ENCODE measurements around the gene ACKR1. TPM values are rescaled to one million over a fixed set of nuclear protein-coding genes. Genes with fewer than 3 reads are reported as not detected.

Gene ACKR1
- total and polyA plus RNA-seq, 4 donors, result 0.08 to 17.2 (median 0.48) TPM; not detected in 1

GRCh38 chr1:159207080-159207479 is 2.4 kb downstream of the ACKR1 start:
- H3K9me3 ChIP-seq (ENCODE audit: control insufficient read depth in 4 of 4, low read length in 3 of 4), result no peaks in the 10 kb centered on the region
- no peaks in the 10 kb centered on the region for H3K36me3 ChIP-seq (ENCODE audit: control insufficient read depth in 4 of 4, insufficient read depth in 3 of 4, low read depth in 1 of 4, low read length in 3 of 4)
- H3K9ac ChIP-seq (ENCODE audit: low read depth in 1 of 2, low read length in 2 of 2), result no peak overlapping the region
- 86% methylated on average over 5 of the region's 5 CpGs for WGBS
- H3K27ac ChIP-seq (ENCODE audit: low read depth in 1 of 2, low read length in 2 of 2), result no peak overlapping the region
- no peaks in the 10 kb centered on the region for H3K27me3 ChIP-seq (ENCODE audit: control insufficient read depth in 4 of 4, insufficient read depth in 4 of 4, low read length in 3 of 4)
- H3K4me3 ChIP-seq (ENCODE audit: low read depth in 1 of 3, low read length in 3 of 3), result no peak overlapping the region
- TF ChIP-seq FOXA1 (IDR thresholded peaks at IDR 0.05) (no peak), RXRA (IDR thresholded peaks at IDR 0.05) (no peak), FOXA2 (IDR thresholded peaks at IDR 0.05) (no peak), ATF3 (IDR thresholded peaks at IDR 0.05) (no peak), HNF4A (conservative IDR thresholded peaks at IDR 0.05) (no peak), HNF4G (IDR thresholded peaks at IDR 0.05) (no peak), TAF1 (conservative IDR thresholded peaks at IDR 0.05) (no peak), JUND (IDR thresholded peaks at IDR 0.05) (no peak), EGR1 (IDR thresholded peaks at IDR 0.05; ENCODE audit: low read depth in 2 of 2) (no peak), ZBTB33 (IDR thresholded peaks at IDR 0.05) (no peak), MAX (IDR thresholded peaks at IDR 0.05) (no peak), YY1 (IDR thresholded peaks at IDR 0.05) (no peak), REST (IDR thresholded peaks at IDR 0.05) (no peak), CTCF (IDR thresholded peaks at IDR 0.05; ENCODE audit: low read depth, low read length, missing input control) (no peak), SP1 (IDR thresholded peaks at IDR 0.05) (no peak)
- peaks cover 0 to 2% (median 0%) of the 10 kb centered on the region in 4 donors for H3K4me1 ChIP-seq (ENCODE audit: control insufficient read depth in 4 of 4, insufficient read depth in 4 of 4, low read length in 3 of 4)
- DNase-seq (ENCODE audit: low spot score), result no peak

- Histone ChIP-seq H3K36me3 (ENCODE audit: control insufficient read depth in 4 of 4, insufficient read depth in 3 of 4, low read depth in 1 of 4, low read length in 3 of 4) (no peaks in the 10 kb centered on the region), H3K4me3 (ENCODE audit: low read depth in 1 of 3, low read length in 3 of 3) (no peak overlapping the region), H3K27me3 (ENCODE audit: control insufficient read depth in 4 of 4, insufficient read depth in 4 of 4, low read length in 3 of 4) (no peaks in the 10 kb centered on the region), H3K4me1 (ENCODE audit: control insufficient read depth in 4 of 4, insufficient read depth in 4 of 4, low read length in 3 of 4) (peaks cover 0 to 2% (median 0%) of the 10 kb centered on the region in 4 donors), H3K9ac (ENCODE audit: low read depth in 1 of 2, low read length in 2 of 2) (no peak overlapping the region), H3K9me3 (ENCODE audit: control insufficient read depth in 4 of 4, low read length in 3 of 4) (no peaks in the 10 kb centered on the region), H3K27ac (ENCODE audit: low read depth in 1 of 2, low read length in 2 of 2) (no peak overlapping the region)
- no peak for DNase-seq (ENCODE audit: low spot score)
- 35% methylated on average over 8 of the region's 8 CpGs for WGBS
- no peak for TF ChIP-seq REST (IDR thresholded peaks at IDR 0.05)
- no peak for TF ChIP-seq GABPA (IDR thresholded peaks at IDR 0.05 in 1 of 2, conservative IDR thresholded peaks at IDR 0.05 in 1 of 2)
- TF ChIP-seq RXRA (IDR thresholded peaks at IDR 0.05), result no peak
- TF ChIP-seq NR2F2 (IDR thresholded peaks at IDR 0.05), result no peak
- no peak for TF ChIP-seq HNF4A (conservative IDR thresholded peaks at IDR 0.05)
- no peak for TF ChIP-seq ATF3 (IDR thresholded peaks at IDR 0.05)
- no peak for TF ChIP-seq EGR1 (IDR thresholded peaks at IDR 0.05; ENCODE audit: low read depth in 2 of 2)
- no peak for TF ChIP-seq FOXA1 (IDR thresholded peaks at IDR 0.05)
- TF ChIP-seq CTCF (IDR thresholded peaks at IDR 0.05; ENCODE audit: low read depth, low read length, missing input control), result no peak
- no peak for TF ChIP-seq FOXA2 (IDR thresholded peaks at IDR 0.05)
These were observed 3.1 kb downstream of the ACKR1 start for GRCh38 chr1:159207774-159208173.
